SU-DHL-6 (cell line): ENCODE data around the gene HAVCR2.

Source experiments
- H2AFZ ChIP-seq: fragments of 200-600 bp; sonication (generic); 2 replicates; pipeline ENCODE4 v1.6.1; 2014; ENCODE audit warnings: low read depth, mild to moderate bottlenecking, moderate library complexity, mixed read lengths, antibody characterized with exemption, low read length; ENCODE audit not compliant: severe bottlenecking
- H3F3A ChIP-seq: fragments of 200-600 bp; shearing (Covaris generic); 2 replicates; pipeline ENCODE4 v1.6.0; 2016; ENCODE audit warnings: antibody characterized with exemption, mild to moderate bottlenecking; ENCODE audit not compliant: insufficient read depth
- H3K27ac ChIP-seq: fragments of 200-600 bp; sonication (generic); 2 replicates; pipeline ENCODE4 v1.5.1; 2016; ENCODE audit warnings: low read depth, mild to moderate bottlenecking, low read length, moderate library complexity, mixed read lengths
- H3K27me3 ChIP-seq: fragments of 200-600 bp; sonication (generic), shearing (Covaris generic); 2 replicates; pipeline ENCODE4 v1.6.0; 2014; ENCODE audit warnings: mild to moderate bottlenecking, low read length
- H3K36me3 ChIP-seq: fragments of 200-600 bp; sonication (generic); 2 replicates; pipeline ENCODE4 v1.6.1; 2014; ENCODE audit warnings: mild to moderate bottlenecking, low read length, mixed read lengths
- H3K4me2 ChIP-seq: fragments of 300-600, 200-600 bp; shearing (Covaris generic), sonication (generic); 2 replicates; pipeline ENCODE4 v1.6.0; 2014; ENCODE audit warnings: low read length, low read depth, mild to moderate bottlenecking; ENCODE audit not compliant: poor library complexity, severe bottlenecking
- H3K4me3 ChIP-seq: fragments of 200-600 bp; sonication (generic); 2 replicates; pipeline ENCODE4 v1.5.1; 2014; ENCODE audit warnings: antibody characterized with exemption, low read length, mild to moderate bottlenecking, mixed read lengths; ENCODE audit not compliant: insufficient read depth, poor library complexity, severe bottlenecking
- H3K79me2 ChIP-seq: fragments of 200-600 bp; sonication (generic); 2 replicates; pipeline ENCODE4 v1.6.1; 2014; ENCODE audit warnings: mild to moderate bottlenecking, low read length, moderate library complexity; ENCODE audit not compliant: insufficient read depth
- H3K9ac ChIP-seq: fragments of 200-600 bp; sonication (generic); 2 replicates; pipeline ENCODE4 v1.7.0; 2014; ENCODE audit warnings: mild to moderate bottlenecking, low read length
- H3K9me2 ChIP-seq: fragments of 200-600 bp; sonication (generic); replicated peaks from 2 replicates; pipeline ENCODE4 v1.6.1; 2014; ENCODE audit warnings: low read length; ENCODE audit not compliant: insufficient read depth
- H3K9me3 ChIP-seq: fragments of 200-600 bp; sonication (generic); 2 replicates; pipeline ENCODE4 v1.6.1; 2014; ENCODE audit warnings: low read length, mixed read lengths; ENCODE audit not compliant: insufficient read depth
- H4K20me1 ChIP-seq: fragments of 200-600 bp; sonication (generic); 2 replicates; pipeline ENCODE4 v1.6.1; 2014; ENCODE audit warnings: low read depth, mild to moderate bottlenecking, antibody characterized with exemption, low read length, moderate library complexity, mixed read lengths
- EZH2phosphoT487 ChIP-seq: fragments of 200-600 bp; sonication (generic), shearing (Covaris generic); conservative IDR thresholded peaks from 2 replicates; pipeline ENCODE4 v1.6.1; 2018; ENCODE audit warnings: mild to moderate bottlenecking, antibody characterized with exemption, low read length, moderate library complexity, mixed read lengths
- TF ChIP-seq, protein P1 (sequence below): fragments of 200-600 bp; sonication (generic); IDR thresholded peaks from one replicate; pipeline ENCODE4 v1.5.1; 2017; ENCODE audit warnings: antibody characterized with exemption, mild to moderate bottlenecking, low read length, moderate library complexity; ENCODE audit not compliant: insufficient read depth, poor library complexity, severe bottlenecking

Gene HAVCR2

DNA sequence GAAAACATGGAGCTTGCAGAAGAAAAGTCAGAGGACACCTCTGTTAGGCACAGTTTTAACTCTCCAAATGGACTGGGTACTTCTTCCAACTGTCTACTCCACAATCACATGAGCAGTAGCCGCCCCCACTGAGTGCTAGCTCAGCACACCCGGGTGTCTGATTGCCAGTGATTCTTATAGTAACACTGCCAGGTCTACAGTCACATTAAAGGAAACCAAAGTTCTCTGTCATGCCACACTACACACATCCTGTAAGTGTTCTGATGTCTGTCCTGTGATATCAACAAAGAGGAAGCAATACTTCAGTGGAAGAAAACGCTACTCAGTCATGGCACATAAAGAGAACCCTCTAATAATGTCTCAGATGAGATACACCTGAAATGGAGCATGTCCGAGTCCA, at the start of gene HAVCR2:
HAVCR2 (minus strand) TSS at position 69 of the 400 bp plus-strand sequence; CDS start at position 8, 61 bp downstream.
- Histone ChIP-seq H3K36me3 (no peaks in the 10 kb centered on the region), H3K4me3 (peak within 1 kb of the TSS; percentile 45), H3K9me2 (no peaks in the 10 kb centered on the region), H3K79me2 (no peaks in the 10 kb centered on the region; the same call in 1 of the 2 replicates), H3F3A (peaks cover 4% of the 10 kb centered on the region; the same call in 1 of the 2 replicates), H3K27ac (peak within 1 kb of the TSS; percentile 71), H3K9me3 (no peaks in the 10 kb centered on the region), H3K27me3 (no peaks in the 10 kb centered on the region), H3K4me2 (peak within 1 kb of the TSS; percentile 62), H2AFZ (peak within 1 kb of the TSS; percentile 23), H4K20me1 (no peaks in the 10 kb centered on the region), H3K9ac (peak within 1 kb of the TSS; percentile 55)
- no peak for TF ChIP-seq EZH2phosphoT487
- TF ChIP-seq, protein P1, sequence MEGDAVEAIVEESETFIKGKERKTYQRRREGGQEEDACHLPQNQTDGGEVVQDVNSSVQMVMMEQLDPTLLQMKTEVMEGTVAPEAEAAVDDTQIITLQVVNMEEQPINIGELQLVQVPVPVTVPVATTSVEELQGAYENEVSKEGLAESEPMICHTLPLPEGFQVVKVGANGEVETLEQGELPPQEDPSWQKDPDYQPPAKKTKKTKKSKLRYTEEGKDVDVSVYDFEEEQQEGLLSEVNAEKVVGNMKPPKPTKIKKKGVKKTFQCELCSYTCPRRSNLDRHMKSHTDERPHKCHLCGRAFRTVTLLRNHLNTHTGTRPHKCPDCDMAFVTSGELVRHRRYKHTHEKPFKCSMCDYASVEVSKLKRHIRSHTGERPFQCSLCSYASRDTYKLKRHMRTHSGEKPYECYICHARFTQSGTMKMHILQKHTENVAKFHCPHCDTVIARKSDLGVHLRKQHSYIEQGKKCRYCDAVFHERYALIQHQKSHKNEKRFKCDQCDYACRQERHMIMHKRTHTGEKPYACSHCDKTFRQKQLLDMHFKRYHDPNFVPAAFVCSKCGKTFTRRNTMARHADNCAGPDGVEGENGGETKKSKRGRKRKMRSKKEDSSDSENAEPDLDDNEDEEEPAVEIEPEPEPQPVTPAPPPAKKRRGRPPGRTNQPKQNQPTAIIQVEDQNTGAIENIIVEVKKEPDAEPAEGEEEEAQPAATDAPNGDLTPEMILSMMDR = no peak

DNA sequence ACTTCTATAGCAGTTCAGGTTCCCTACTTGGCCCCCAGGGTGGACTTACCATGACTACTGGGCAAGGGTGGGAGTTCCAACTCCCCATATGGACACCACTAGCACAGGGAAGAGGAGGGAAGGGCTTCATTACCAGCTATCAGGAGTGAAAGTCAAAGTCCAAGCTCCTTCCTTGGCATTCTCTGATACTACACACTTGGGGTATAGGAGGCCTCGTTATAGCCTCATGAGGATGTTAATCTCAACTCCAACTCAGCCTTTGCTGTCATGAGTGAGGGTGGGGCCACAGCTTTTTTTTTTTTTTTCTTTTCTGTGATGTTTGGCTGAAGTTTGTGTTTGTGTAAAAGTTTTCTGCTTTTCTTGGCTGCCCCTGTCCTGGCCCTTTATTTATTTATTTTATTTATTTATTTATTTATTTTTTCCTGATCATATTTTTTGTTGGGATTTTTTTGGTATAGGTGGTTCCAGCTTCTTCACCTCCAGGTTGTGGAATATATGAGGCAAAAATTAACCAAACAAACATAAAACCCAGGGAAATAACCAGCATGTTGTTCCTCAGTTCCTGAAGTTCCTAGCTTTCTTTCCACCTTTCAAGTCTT, 48.5 kb upstream of the HAVCR2 start:
- H3F3A ChIP-seq = no peaks in the 10 kb centered on the region
- no peak for TF ChIP-seq EZH2phosphoT487
- no peaks in the 10 kb centered on the region for H4K20me1 ChIP-seq
- H3K4me3 ChIP-seq = no peak overlapping the region
- H3K4me2 ChIP-seq = no peak overlapping the region
- H3K9ac ChIP-seq = no peak overlapping the region
- H3K9me3 ChIP-seq = no peaks in the 10 kb centered on the region
- no peak overlapping the region for H2AFZ ChIP-seq
- no peaks in the 10 kb centered on the region for H3K27me3 ChIP-seq
- H3K27ac ChIP-seq = no peak overlapping the region
- H3K9me2 ChIP-seq = no peaks in the 10 kb centered on the region
- H3K36me3 ChIP-seq = 0 out of 2 replicates have a peak, but pooled peaks cover 2% of the 10 kb centered on the region
- no peaks in the 10 kb centered on the region for H3K79me2 ChIP-seq

DNA sequence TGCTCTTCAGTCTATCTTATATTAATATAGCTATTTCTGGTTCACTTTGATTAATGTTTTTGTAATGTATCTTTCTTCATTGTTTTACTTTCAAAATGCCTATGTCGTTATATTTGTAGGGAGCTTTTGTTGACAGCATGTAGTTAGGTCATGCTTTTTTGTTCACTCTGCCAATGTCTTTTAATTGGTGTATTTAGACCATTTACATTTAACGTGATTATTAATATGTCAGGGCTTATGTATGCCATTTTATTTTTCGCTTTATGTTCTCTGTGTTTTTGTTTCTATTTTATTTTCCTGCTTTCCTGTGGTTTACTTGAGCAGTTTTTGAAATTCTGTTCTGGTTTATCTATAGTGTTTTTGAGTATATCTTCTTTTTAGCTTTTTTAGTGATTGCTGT, 46.5 kb upstream of the HAVCR2 start:
- no peak overlapping the region for H2AFZ ChIP-seq
- TF ChIP-seq EZH2phosphoT487 = no peak
- TF ChIP-seq, protein P1 = no peak
- no peak overlapping the region for H3K4me3 ChIP-seq
- no peaks in the 10 kb centered on the region for H4K20me1 ChIP-seq
- H3K27me3 ChIP-seq = no peaks in the 10 kb centered on the region
- H3F3A ChIP-seq = no peaks in the 10 kb centered on the region
- H3K27ac ChIP-seq = no peak overlapping the region
- H3K9me2 ChIP-seq = no peaks in the 10 kb centered on the region
- no peak overlapping the region for H3K4me2 ChIP-seq
- 0 out of 2 replicates have a peak, but pooled peaks cover 2% of the 10 kb centered on the region for H3K36me3 ChIP-seq
- no peaks in the 10 kb centered on the region for H3K9me3 ChIP-seq
- no peaks in the 10 kb centered on the region for H3K79me2 ChIP-seq
- no peak overlapping the region for H3K9ac ChIP-seq

DNA sequence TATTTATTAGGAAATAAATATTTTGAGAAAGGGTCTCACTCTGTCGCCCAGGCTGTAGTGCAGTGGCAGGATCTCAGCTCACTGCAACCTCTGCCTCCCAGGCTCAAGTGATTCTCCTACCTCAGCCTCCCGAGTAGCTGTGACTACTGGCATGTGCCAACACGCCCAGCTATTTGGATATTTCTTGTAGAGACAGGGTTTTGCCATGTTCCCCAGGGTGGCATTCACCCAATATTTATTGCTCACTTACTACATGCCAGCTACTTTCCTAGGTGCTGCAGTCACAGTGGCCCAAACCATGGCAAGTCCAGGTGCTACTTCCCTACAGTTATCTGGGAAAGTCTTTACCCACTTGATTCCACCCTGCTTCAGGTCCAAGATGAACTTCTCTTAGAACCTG, 42.2 kb upstream of the HAVCR2 start:
- Histone ChIP-seq H3F3A (no peaks in the 10 kb centered on the region), H4K20me1 (no peaks in the 10 kb centered on the region), H3K27ac (no peak overlapping the region), H3K27me3 (no peaks in the 10 kb centered on the region), H3K36me3 (no peaks in the 10 kb centered on the region), H3K9ac (no peak overlapping the region), H3K9me2 (no peaks in the 10 kb centered on the region), H2AFZ (no peak overlapping the region), H3K4me3 (no peak overlapping the region), H3K9me3 (no peaks in the 10 kb centered on the region), H3K4me2 (no peak overlapping the region), H3K79me2 (no peaks in the 10 kb centered on the region)
- TF ChIP-seq EZH2phosphoT487 = no peak
- TF ChIP-seq, protein P1 = no peak
